8988T (cell line): ENCODE results near the gene PDE8B.
"Not testable (repeated sequence)": the region's sequence is repeated elsewhere in the genome, so short reads cannot be mapped to it uniquely, and the experiment has no call there.

Source experiments
- DNase-seq: peaks from one replicate; pipeline ENCODE4 v3.0.0; 2011

Gene PDE8B

DNA sequence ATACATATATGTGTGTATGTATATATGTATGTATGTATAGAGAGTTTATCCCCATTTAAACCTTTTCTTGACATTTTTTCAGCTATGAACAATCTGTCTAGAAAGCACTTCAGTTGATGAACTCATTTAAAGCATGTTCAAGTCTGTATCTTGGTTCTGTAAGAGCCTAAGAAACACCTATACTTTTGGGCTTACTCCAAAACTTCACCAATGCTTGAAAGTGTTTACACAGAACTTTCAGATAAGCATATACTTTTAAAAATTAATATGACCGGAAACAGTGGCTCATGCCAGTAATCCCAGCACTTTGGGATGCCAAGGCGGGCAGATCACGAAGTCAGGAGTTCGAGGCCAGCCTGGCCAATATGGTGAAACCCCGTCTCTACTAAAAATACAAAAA is 250.8 kb downstream of the PDE8B start:
- no peak for DNase-seq

DNA sequence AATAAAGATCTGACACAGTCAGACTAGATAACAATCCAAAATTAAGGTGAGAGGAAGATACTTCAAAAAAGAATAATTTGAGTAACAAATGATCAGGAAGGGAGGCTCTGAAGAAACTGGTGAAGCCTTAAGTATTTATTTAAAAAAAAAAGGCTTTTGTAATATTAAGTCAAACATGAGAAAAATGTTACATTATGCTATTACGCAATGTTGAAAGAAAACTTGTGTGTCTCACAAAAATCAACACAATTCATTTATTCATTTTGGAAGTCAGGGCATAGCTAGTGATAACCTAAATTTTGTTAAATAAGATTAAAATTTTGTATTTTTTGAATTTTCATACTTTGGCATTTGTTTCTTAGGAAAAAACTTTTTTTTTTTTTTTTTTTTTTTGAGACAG is 253.4 kb downstream of the PDE8B start:
- no peak for DNase-seq

DNA sequence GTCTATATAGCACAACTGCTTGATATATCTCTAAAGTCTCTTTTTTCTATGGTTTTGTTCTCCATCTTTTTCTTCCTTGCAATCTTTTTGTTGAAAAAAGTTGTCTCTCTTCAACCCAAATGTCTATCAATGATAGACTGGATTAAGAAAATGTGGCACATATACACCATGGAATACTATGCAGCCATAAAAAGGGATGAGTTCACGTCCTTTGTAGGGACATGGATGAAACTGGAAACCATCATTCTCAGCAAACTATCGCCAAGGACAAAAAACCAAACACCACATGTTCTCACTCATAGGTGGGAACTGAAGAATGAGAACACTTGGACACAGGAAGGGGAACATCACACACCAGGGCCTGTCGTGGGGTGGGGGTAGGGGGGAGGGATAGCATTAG is 258.4 kb downstream of the PDE8B start:
- DNase-seq, result not testable (repeated sequence)

DNA sequence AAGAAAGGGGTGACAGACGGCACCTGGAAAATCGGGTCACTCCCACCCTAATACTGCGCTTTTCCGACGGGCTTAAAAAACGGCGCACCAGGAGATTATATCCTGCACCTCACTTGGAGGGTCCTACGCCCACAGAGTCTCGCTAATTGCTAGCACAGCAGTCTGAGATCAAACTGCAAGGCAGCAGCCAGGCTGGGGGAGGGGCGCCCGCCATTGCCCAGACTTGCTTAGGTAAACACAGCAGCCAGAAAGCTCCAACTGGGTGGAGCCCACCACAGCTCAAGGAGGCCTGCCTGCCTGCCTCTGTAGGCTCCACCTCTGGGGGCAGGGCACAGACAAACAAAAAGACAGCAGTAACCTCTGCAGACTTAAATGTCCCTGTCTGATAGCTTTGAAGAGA is 264.6 kb downstream of the PDE8B start:
- not testable (repeated sequence) for DNase-seq
